ENCODE results near the gene FGD4.

GRCh38 chr12:32489070-32489469 is 89.7 kb downstream of the FGD4 start:
- TF ChIP-seq EZH2 (IDR thresholded peaks at IDR 0.05; ENCODE audit: borderline replicate concordance, low read depth, low read length) (no peak), BHLHE40 (IDR thresholded peaks at IDR 0.05; ENCODE audit: low read length) (no peak), ZKSCAN1 (IDR thresholded peaks at IDR 0.05; ENCODE audit: low read depth, low read length) (no peak), SOX6 (IDR thresholded peaks at IDR 0.05) (no peak), POLR2A (conservative IDR thresholded peaks at IDR 0.05) (no peak), EGR1 (conservative IDR thresholded peaks at IDR 0.05) (no peak), CHD2 (IDR thresholded peaks at IDR 0.05; ENCODE audit: low read depth, low read length) (no peak), EP400 (IDR thresholded peaks at IDR 0.05) (no peak), FOS (IDR thresholded peaks at IDR 0.05; ENCODE audit: extremely low read depth, insufficient read length) (no peak)
- TF ChIP-seq, protein P1, sequence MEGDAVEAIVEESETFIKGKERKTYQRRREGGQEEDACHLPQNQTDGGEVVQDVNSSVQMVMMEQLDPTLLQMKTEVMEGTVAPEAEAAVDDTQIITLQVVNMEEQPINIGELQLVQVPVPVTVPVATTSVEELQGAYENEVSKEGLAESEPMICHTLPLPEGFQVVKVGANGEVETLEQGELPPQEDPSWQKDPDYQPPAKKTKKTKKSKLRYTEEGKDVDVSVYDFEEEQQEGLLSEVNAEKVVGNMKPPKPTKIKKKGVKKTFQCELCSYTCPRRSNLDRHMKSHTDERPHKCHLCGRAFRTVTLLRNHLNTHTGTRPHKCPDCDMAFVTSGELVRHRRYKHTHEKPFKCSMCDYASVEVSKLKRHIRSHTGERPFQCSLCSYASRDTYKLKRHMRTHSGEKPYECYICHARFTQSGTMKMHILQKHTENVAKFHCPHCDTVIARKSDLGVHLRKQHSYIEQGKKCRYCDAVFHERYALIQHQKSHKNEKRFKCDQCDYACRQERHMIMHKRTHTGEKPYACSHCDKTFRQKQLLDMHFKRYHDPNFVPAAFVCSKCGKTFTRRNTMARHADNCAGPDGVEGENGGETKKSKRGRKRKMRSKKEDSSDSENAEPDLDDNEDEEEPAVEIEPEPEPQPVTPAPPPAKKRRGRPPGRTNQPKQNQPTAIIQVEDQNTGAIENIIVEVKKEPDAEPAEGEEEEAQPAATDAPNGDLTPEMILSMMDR (IDR thresholded peaks at IDR 0.05 in 2 of 3, conservative IDR thresholded peaks at IDR 0.05 in 1 of 3; ENCODE audit: insufficient read depth in 2 of 3, low read depth in 1 of 3, low read length in 3 of 3) = no peak
- TF ChIP-seq, protein P2, sequence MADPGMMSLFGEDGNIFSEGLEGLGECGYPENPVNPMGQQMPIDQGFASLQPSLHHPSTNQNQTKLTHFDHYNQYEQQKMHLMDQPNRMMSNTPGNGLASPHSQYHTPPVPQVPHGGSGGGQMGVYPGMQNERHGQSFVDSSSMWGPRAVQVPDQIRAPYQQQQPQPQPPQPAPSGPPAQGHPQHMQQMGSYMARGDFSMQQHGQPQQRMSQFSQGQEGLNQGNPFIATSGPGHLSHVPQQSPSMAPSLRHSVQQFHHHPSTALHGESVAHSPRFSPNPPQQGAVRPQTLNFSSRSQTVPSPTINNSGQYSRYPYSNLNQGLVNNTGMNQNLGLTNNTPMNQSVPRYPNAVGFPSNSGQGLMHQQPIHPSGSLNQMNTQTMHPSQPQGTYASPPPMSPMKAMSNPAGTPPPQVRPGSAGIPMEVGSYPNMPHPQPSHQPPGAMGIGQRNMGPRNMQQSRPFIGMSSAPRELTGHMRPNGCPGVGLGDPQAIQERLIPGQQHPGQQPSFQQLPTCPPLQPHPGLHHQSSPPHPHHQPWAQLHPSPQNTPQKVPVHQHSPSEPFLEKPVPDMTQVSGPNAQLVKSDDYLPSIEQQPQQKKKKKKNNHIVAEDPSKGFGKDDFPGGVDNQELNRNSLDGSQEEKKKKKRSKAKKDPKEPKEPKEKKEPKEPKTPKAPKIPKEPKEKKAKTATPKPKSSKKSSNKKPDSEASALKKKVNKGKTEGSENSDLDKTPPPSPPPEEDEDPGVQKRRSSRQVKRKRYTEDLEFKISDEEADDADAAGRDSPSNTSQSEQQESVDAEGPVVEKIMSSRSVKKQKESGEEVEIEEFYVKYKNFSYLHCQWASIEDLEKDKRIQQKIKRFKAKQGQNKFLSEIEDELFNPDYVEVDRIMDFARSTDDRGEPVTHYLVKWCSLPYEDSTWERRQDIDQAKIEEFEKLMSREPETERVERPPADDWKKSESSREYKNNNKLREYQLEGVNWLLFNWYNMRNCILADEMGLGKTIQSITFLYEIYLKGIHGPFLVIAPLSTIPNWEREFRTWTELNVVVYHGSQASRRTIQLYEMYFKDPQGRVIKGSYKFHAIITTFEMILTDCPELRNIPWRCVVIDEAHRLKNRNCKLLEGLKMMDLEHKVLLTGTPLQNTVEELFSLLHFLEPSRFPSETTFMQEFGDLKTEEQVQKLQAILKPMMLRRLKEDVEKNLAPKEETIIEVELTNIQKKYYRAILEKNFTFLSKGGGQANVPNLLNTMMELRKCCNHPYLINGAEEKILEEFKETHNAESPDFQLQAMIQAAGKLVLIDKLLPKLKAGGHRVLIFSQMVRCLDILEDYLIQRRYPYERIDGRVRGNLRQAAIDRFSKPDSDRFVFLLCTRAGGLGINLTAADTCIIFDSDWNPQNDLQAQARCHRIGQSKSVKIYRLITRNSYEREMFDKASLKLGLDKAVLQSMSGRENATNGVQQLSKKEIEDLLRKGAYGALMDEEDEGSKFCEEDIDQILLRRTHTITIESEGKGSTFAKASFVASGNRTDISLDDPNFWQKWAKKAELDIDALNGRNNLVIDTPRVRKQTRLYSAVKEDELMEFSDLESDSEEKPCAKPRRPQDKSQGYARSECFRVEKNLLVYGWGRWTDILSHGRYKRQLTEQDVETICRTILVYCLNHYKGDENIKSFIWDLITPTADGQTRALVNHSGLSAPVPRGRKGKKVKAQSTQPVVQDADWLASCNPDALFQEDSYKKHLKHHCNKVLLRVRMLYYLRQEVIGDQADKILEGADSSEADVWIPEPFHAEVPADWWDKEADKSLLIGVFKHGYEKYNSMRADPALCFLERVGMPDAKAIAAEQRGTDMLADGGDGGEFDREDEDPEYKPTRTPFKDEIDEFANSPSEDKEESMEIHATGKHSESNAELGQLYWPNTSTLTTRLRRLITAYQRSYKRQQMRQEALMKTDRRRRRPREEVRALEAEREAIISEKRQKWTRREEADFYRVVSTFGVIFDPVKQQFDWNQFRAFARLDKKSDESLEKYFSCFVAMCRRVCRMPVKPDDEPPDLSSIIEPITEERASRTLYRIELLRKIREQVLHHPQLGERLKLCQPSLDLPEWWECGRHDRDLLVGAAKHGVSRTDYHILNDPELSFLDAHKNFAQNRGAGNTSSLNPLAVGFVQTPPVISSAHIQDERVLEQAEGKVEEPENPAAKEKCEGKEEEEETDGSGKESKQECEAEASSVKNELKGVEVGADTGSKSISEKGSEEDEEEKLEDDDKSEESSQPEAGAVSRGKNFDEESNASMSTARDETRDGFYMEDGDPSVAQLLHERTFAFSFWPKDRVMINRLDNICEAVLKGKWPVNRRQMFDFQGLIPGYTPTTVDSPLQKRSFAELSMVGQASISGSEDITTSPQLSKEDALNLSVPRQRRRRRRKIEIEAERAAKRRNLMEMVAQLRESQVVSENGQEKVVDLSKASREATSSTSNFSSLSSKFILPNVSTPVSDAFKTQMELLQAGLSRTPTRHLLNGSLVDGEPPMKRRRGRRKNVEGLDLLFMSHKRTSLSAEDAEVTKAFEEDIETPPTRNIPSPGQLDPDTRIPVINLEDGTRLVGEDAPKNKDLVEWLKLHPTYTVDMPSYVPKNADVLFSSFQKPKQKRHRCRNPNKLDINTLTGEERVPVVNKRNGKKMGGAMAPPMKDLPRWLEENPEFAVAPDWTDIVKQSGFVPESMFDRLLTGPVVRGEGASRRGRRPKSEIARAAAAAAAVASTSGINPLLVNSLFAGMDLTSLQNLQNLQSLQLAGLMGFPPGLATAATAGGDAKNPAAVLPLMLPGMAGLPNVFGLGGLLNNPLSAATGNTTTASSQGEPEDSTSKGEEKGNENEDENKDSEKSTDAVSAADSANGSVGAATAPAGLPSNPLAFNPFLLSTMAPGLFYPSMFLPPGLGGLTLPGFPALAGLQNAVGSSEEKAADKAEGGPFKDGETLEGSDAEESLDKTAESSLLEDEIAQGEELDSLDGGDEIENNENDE (IDR thresholded peaks at IDR 0.05; ENCODE audit: low read depth, low read length) = no peak

Data from K562 (cell line).